Tibial nerve (tissue), 4 donors: ENCODE data around the gene ST8SIA5.

Experiments
- EP300 ChIP-seq, 2 donors: sonication (generic); formaldehyde crosslinking; IDR thresholded peaks; one replicate each; pipeline ENCODE4 v1.6.1; 2017; ENCODE audit warnings: antibody characterized with exemption in 2 of 2, mild to moderate bottlenecking in 1 of 2
- POLR2A ChIP-seq, 2 donors: fragments of 450-650 bp; IDR thresholded peaks; one replicate each; pipeline ENCODE4 v1.6.1; 2017; ENCODE audit warnings: antibody characterized with exemption in 2 of 2, mild to moderate bottlenecking in 2 of 2, moderate library complexity in 2 of 2
- TF ChIP-seq, protein P1 (sequence below), 5 experiments: fragments of 200-600 bp in 3 of 5; fragments of 450-650 bp in 2 of 5; sonication (generic) in 3 of 5; IDR thresholded peaks; one replicate each; pipeline ENCODE4 v1.5.1; 2016 to 2019; ENCODE audit warnings: antibody characterized with exemption in 5 of 5, mild to moderate bottlenecking in 3 of 5, moderate library complexity in 2 of 5

DNA sequence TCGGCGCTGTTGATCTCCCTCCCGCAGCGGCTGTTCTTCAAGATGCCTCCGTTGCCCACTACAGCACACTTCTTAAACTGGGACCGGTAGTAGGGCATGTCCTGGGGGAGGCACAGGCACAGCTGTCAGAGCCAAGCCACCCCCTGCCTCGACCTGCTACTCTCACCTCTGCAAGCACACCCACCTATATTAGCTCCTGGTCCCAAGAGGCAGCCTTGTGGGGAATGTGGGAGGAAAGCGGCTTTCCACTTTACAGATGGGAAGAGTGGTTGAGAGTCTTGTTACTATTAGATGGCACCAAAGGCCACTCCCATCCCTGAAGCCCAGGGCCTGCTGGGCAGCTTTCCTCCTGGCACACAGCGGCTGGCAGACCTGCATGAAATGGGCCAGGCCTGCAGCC lies 70.7 kb downstream of the ST8SIA5 start:
- TF ChIP-seq, protein P1, sequence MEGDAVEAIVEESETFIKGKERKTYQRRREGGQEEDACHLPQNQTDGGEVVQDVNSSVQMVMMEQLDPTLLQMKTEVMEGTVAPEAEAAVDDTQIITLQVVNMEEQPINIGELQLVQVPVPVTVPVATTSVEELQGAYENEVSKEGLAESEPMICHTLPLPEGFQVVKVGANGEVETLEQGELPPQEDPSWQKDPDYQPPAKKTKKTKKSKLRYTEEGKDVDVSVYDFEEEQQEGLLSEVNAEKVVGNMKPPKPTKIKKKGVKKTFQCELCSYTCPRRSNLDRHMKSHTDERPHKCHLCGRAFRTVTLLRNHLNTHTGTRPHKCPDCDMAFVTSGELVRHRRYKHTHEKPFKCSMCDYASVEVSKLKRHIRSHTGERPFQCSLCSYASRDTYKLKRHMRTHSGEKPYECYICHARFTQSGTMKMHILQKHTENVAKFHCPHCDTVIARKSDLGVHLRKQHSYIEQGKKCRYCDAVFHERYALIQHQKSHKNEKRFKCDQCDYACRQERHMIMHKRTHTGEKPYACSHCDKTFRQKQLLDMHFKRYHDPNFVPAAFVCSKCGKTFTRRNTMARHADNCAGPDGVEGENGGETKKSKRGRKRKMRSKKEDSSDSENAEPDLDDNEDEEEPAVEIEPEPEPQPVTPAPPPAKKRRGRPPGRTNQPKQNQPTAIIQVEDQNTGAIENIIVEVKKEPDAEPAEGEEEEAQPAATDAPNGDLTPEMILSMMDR (IDR thresholded peaks at IDR 0.05), result no peak
- TF ChIP-seq POLR2A (IDR thresholded peaks at IDR 0.05) (no peak), EP300 (IDR thresholded peaks at IDR 0.05) (no peak)
